A673 (cell line): ENCODE data around the gene FSD1. TPM values are rescaled to one million over a fixed set of nuclear protein-coding genes. Genes with fewer than 3 reads are reported as not detected.

Source experiments
- BruUV-seq: library from RNA; stranded (reverse); fragments of 400-500 nt; replicated peaks from 2 replicates; lab custom pipeline; 2021; lab: Mats Ljungman, UMichigan
- CTCF ChIA-PET: fragments of 300-600 bp; sonication (Branson Sonifier 250); formaldehyde crosslinking; loops from one replicate; lab custom pipeline; 2022; ENCODE audit warnings: antibody characterized with exemption; lab: Charles Lee
- POLR2A ChIA-PET: fragments of 300-600 bp; sonication (Branson Sonifier 250); formaldehyde crosslinking; loops from one replicate; lab custom pipeline; 2022; ENCODE audit warnings: antibody characterized with exemption; ENCODE audit not compliant: low non-redundant PET; lab: Charles Lee
- DNase-seq: peaks from one replicate; pipeline ENCODE4 v3.0.0-alpha.2; 2015; ENCODE audit warnings: low spot score
- H3K27ac ChIP-seq: fragments of 200-600 bp; sonication (generic); 2 replicates; pipeline ENCODE4 v1.5.1; 2016; ENCODE audit warnings: mixed run types, low read depth, mild to moderate bottlenecking, mixed read lengths, antibody characterized with exemption, low read length; ENCODE audit not compliant: poor library complexity, severe bottlenecking
- H3K27me3 ChIP-seq: fragments of 200-600 bp; sonication (generic); replicated peaks from 2 replicates; pipeline ENCODE4 v1.6.1; 2017; ENCODE audit warnings: mixed run types, low read depth, mild to moderate bottlenecking, mixed read lengths, antibody characterized with exemption, low read length; ENCODE audit not compliant: insufficient read depth, poor library complexity
- H3K36me3 ChIP-seq: fragments of 200-600 bp; sonication (generic); 2 replicates; pipeline ENCODE4 v1.6.1; 2016; ENCODE audit warnings: mixed run types, mild to moderate bottlenecking, mixed read lengths, antibody characterized with exemption, low read length; ENCODE audit not compliant: insufficient read depth, poor library complexity, severe bottlenecking
- H3K4me1 ChIP-seq: fragments of 200-600 bp; sonication (generic); 2 replicates; pipeline ENCODE4 v1.6.1; 2017; ENCODE audit warnings: mixed run types, mild to moderate bottlenecking, mixed read lengths, antibody characterized with exemption, low read length; ENCODE audit not compliant: insufficient read depth, poor library complexity, severe bottlenecking
- H3K4me3 ChIP-seq: fragments of 200-600 bp; sonication (generic); 2 replicates; pipeline ENCODE4 v1.5.1; 2016; ENCODE audit warnings: low read depth, mixed run types, mild to moderate bottlenecking, mixed read lengths, low read length; ENCODE audit not compliant: poor library complexity, severe bottlenecking
- H3K9me3 ChIP-seq: fragments of 200-600 bp; sonication (generic); 2 replicates; pipeline ENCODE4 v1.6.1; 2016; ENCODE audit warnings: mixed run types, low read depth, mild to moderate bottlenecking, mixed read lengths, antibody characterized with exemption, low read length; ENCODE audit not compliant: poor library complexity, severe bottlenecking
- CTCF ChIP-seq: fragments of 300-800, 200-600 bp; sonication (generic); conservative IDR thresholded peaks from 2 replicates; pipeline ENCODE4 v1.5.1; 2017; ENCODE audit warnings: low read depth, mild to moderate bottlenecking, antibody characterized with exemption, low read length, moderate library complexity, mixed read lengths
- EZH2 ChIP-seq: fragments of 200-600 bp; sonication (generic); IDR thresholded peaks from 2 replicates; pipeline ENCODE4 v1.6.1; 2017; ENCODE audit warnings: borderline replicate concordance, low read depth, mild to moderate bottlenecking, mixed read lengths, antibody characterized with exemption, low read length; ENCODE audit not compliant: poor library complexity, severe bottlenecking
- intact Hi-C: fragments of 100-400 bp; cut with micrococcal nuclease; formaldehyde crosslinking; loops from one replicate; pipeline ENCODE4 v1.10.0; 2022; ENCODE audit not compliant: unreplicated experiment
- total RNA-seq: library from RNA; stranded (reverse); gene quantifications from 2 replicates; pipeline ENCODE4 v1.2.3, GENCODE V29; 2021

The FSD1 gene
- total RNA-seq, 1 experiment from 2014 or later = 10.4 TPM

- no peak for DNase-seq
- intact Hi-C loops = no loop called here
- no TSS peak for BruUV-seq
- peak within 1 kb of the TSS; percentile 37 for H3K27ac ChIP-seq
- H3K4me3 ChIP-seq = no peak within 1 kb of the TSS
- H3K36me3 ChIP-seq = no peaks in the 10 kb centered on the region
- no peak for TF ChIP-seq EZH2
- no peak for TF ChIP-seq CTCF
- ChIA-PET POLR2A (no interaction called here), CTCF (no interaction called here)
- H3K4me1 ChIP-seq = peaks cover 8% of the 10 kb centered on the region
- no peaks in the 10 kb centered on the region for H3K9me3 ChIP-seq
- no peaks in the 10 kb centered on the region for H3K27me3 ChIP-seq
Observed at GRCh38 chr19:4338441-4339355, 34.3 kb downstream of the FSD1 start, which contains the start of gene STAP2. TSS of gene STAP2 (minus strand) at chr19:4338827. CDS start at chr19:4338753, 74 bp downstream.

- CTCF ChIA-PET = interaction anchor here (0.5 to 2.1 kb wide), 7 partner anchors 10 to 336 kb away, joined by 3 to 17 read pairs (median 6); no protein-coding TSS in a partner anchor
- Histone ChIP-seq H3K36me3 (no peaks in the 10 kb centered on the region), H3K9me3 (no peaks in the 10 kb centered on the region), H3K27me3 (no peaks in the 10 kb centered on the region), H3K4me1 (peaks cover 8% of the 10 kb centered on the region), H3K27ac (peak overlapping the region; percentile 91), H3K4me3 (peak overlapping the region; percentile 68)
- TF ChIP-seq EZH2 (no peak), CTCF (no peak)
- DNase-seq = no peak
- POLR2A ChIA-PET = interaction anchor here (0.6 kb wide), 1 partner anchor 349 kb away, joined by 11 read pairs; no protein-coding TSS in a partner anchor
- intact Hi-C loops = loop anchor here (2.0 kb wide), 1 partner anchor 95 kb away; the partner anchor contains the start of gene YJU2
- TSS peak; percentile 99 for BruUV-seq
Observed at GRCh38 chr19:4342314-4342614, 37.9 kb downstream of the FSD1 start.

GRCh38 chr19:4342615-4343369 is 38.4 kb downstream of the FSD1 start:
- no peaks in the 10 kb centered on the region for H3K36me3 ChIP-seq
- ChIA-PET POLR2A (interaction anchor here (0.6 to 0.7 kb wide), 3 partner anchors 96 to 355 kb away, joined by 3 to 14 read pairs (median 11); no protein-coding TSS in a partner anchor), CTCF (interaction anchor here (0.5 to 2.1 kb wide), 9 partner anchors 10 to 355 kb away, joined by 3 to 17 read pairs (median 6); no protein-coding TSS in a partner anchor)
- peak; percentile 100 for DNase-seq
- peak overlapping the region; percentile 91 for H3K27ac ChIP-seq
- H3K4me3 ChIP-seq = peak overlapping the region; percentile 68
- no TSS peak for BruUV-seq
- H3K4me1 ChIP-seq = peaks cover 8% of the 10 kb centered on the region
- TF ChIP-seq CTCF (peak; percentile 39), EZH2 (no peak)
- H3K27me3 ChIP-seq = no peaks in the 10 kb centered on the region
- intact Hi-C loops = loop anchor here (2.0 kb wide), 1 partner anchor 96 kb away; the partner anchor contains the start of gene YJU2
- H3K9me3 ChIP-seq = no peaks in the 10 kb centered on the region
